SH-SY5Y (cell line): ENCODE results near the gene ALDH3B1.

Source experiments
- GATA2 ChIP-seq: IDR thresholded peaks from 2 replicates; pipeline ENCODE4 v1.6.1; 2011; ENCODE audit warnings: mild to moderate bottlenecking, low read depth, low read length
- GATA3 ChIP-seq: IDR thresholded peaks from 2 replicates; pipeline ENCODE4 v1.6.1; 2011; ENCODE audit warnings: low read depth, mild to moderate bottlenecking, low read length, moderate library complexity

The ALDH3B1 gene

GRCh38 chr11:68028802-68029545 is 18.8 kb downstream of the ALDH3B1 start:
- TF ChIP-seq GATA3 (no peak), GATA2 (no peak)

DNA sequence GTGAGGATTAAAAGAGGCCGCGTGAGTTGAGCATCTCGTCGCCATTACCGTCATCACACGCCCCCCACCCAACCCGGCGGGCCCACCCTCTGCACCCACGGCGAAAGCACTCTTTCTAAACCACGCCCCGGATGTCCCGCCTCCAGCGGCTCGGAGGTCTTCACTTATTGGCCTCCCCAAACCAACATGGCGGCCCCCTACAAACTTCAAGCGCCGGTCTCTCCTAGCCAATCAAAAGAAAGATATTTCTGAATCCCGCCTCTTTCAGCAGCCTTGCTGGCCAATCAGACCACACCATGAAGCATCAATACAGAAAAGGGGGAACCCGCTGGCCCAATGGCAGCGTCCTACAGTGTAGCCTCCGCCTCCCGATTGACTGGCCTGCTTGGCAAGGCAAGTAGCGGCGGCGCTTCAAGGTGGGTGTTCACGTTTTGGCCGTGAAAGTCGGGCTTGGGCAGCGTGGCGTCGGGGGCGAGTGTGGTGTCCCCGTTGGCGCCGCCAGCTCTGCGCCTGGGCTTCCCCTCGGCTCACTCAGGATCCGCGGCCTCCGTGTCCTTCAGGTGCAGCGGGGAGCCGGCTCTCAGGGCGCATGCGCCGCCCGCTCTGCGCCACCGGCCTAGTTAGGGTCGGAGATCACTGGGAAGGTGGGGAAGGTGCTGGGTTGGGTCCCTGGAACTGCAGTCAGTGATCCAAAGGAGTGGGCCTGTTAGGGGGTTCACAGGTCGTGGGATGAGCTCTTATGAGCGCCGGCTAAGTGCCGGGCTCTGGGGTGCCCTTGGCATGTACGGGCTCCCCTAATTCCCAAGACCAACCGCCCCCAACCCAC is 20.4 kb downstream of the ALDH3B1 start, which contains the start of gene NDUFS8:
TSS of gene NDUFS8 (plus strand) at position 364 of the 826 bp plus-strand sequence. CDS start 1,471 bp downstream, outside the sequence.
- no peak for TF ChIP-seq GATA3
- no peak for TF ChIP-seq GATA2

DNA sequence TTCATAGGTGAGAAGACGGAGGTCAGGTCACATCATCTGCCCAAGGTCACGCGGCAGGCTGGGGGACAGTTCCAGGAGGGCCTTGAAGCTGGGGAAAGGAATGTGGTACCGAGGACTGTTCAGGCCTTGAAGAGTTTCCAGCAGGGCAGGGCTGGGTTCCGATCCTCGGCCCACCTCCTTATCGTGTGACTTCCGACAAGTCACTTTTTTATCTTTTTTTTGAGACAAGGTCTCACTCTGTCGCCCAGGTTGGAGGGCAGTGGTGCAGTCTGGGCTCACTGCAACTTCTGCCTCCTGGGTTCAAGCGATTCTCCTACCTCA is 21.0 kb downstream of the ALDH3B1 start:
- no peak for TF ChIP-seq GATA3
- no peak for TF ChIP-seq GATA2

DNA sequence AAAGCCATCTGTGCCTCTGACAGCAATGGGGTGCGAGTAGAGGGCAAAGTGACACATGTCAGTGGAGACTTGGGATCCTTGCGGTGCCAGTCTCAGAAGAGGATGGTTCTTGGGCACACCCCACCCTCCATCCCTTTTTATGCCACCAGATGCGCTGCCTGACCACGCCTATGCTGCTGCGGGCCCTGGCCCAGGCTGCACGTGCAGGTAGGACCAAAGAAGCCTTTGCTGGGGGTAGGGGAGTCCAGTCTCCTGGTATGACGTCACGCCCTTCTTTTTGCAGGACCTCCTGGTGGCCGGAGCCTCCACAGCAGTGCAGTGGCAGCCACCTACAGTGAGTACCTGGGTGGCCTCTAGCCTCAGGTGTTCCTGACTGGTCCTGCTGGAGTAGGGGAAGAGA is 21.9 kb downstream of the ALDH3B1 start:
- TF ChIP-seq GATA3 (no peak), GATA2 (no peak)

- TF ChIP-seq GATA3: no peak
- TF ChIP-seq GATA2: no peak
Measured at GRCh38 chr11:68032997-68033707, 23.0 kb downstream of the ALDH3B1 start.

DNA sequence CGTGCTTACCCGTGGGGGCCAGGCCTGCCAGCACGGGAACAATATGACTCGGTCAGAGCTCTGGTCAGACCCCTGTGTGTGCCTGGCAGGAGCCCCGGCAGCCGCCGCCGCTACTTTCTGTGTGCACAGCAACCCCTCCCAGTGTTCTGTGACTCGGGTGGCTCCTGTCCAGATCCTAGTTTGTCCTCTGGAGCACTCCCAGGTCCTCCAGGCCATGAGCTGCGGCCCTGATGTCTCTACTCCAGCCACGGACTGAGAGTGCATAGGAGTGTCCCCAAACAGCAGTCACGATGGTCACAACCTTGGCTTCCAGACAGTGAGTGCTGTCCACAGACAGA is 23.6 kb downstream of the ALDH3B1 start:
- no peak for TF ChIP-seq GATA2
- TF ChIP-seq GATA3: no peak

DNA sequence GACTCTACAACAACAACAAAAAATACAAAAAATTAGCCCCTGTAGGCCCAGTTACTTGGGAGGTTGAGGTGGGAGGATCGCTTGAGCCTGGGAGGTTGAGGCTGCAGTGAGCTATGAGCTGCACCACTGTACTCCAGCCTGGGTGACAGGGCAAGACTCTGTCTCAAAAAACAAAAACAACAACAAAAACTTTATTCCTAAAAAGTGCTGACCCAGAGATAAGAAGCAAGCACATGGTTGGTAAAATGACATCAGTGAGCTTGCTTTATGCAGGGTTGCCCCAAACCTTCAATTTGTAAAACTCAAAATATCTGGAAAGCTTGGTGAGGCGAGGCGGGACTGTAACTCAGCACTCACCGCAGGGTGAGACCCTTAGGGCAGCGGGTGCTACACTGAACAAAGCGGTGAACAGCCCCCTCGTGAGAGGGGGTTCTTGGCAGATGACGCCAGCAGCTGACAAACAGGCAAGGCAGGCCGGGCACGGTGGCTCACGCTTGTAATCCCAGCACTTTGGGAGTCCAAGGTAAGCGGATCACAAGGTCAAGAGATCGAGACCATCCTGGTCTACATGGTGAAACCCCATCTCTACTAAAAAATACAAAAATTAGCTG is 25.2 kb downstream of the ALDH3B1 start:
- TF ChIP-seq GATA3 (no peak), GATA2 (no peak)

DNA sequence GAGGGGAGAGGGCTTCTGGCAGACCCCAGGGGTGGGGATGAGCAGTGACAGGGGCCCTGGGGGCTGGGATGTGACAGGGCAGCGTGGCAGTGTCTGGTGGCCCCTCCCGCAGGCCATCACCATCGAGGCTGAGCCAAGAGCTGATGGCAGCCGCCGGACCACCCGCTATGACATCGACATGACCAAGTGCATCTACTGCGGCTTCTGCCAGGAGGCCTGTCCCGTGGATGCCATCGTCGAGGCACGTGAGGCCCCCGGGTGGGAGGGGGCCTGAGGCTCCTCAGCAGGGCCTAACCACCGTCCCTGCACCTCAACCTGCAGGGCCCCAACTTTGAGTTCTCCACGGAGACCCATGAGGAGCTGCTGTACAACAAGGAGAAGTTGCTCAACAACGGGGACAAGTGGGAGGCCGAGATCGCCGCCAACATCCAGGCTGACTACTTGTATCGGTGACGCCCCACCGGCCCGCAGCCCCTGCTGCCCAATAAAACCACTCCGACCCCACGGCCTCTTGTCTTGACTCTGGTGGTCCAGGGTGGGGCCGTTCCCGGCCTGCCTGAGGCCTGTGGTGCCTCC is 26.1 kb downstream of the ALDH3B1 start:
- TF ChIP-seq GATA2: no peak
- TF ChIP-seq GATA3: no peak

- TF ChIP-seq GATA3: no peak
Measured at GRCh38 chr11:68036717-68037239, 26.7 kb downstream of the ALDH3B1 start.

GRCh38 chr11:68037411-68038225 is 27.5 kb downstream of the ALDH3B1 start:
- TF ChIP-seq GATA3 (no peak), GATA2 (no peak)

DNA sequence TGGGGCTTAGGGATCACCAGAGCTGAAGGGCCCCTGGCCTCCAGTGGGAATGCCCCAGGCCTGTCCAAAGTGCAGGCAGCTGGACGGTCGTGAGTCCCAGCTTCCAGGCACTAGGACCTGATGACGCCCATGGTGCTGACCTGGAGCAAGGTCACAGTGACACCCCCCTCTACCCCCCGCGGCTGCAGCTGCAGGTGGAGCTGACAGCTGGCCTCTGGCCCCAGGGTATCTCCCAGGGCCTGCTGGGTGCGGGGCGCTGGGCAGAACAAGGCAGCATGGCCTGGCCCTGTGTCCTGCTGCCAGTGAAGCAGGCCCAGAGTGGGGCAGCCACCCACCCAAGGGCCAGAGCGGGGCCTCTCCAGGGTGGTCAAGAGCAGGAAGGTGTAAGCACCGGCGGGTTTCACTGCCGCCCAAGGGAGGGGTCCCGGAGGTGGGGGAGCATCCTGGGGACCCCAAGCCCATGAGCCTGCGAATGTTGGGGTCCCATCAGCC is 28.1 kb downstream of the ALDH3B1 start:
- no peak for TF ChIP-seq GATA2
- TF ChIP-seq GATA3: no peak

- no peak for TF ChIP-seq GATA3
- TF ChIP-seq GATA2: no peak
Measured at GRCh38 chr11:68038718-68039525, 28.8 kb downstream of the ALDH3B1 start, which contains the start of gene TCIRG1. TCIRG1 (plus strand) TSS chr11:68039025; CDS start chr11:68041272, 2,247 bp downstream.
